Muscle layer of colon (tissue), 2 donors: Measurements from ENCODE around the gene SHROOM2.

Experiments used
- H3K27ac ChIP-seq: one replicate; pipeline ENCODE4 v1.7.0; 2013; ENCODE audit warnings: low read depth, mild to moderate bottlenecking, low read length, moderate library complexity
- H3K27me3 ChIP-seq, 2 donors: one replicate each; pipeline ENCODE4 v1.7.0; 2013; ENCODE audit warnings: low read length in 2 of 2, mild to moderate bottlenecking in 2 of 2; ENCODE audit not compliant: insufficient read depth in 2 of 2, control insufficient read depth in 1 of 2
- H3K36me3 ChIP-seq: one replicate; pipeline ENCODE4 v1.7.0; 2013; ENCODE audit warnings: mild to moderate bottlenecking, low read length; ENCODE audit not compliant: insufficient read depth
- H3K4me1 ChIP-seq: one replicate; pipeline ENCODE4 v1.7.0; 2013; ENCODE audit warnings: mild to moderate bottlenecking, low read length; ENCODE audit not compliant: insufficient read depth
- H3K4me3 ChIP-seq, 2 donors: one replicate each; pipeline ENCODE4 v1.7.0; 2013; ENCODE audit warnings: low read length in 2 of 2, low read depth in 1 of 2, mild to moderate bottlenecking in 1 of 2, moderate library complexity in 1 of 2
- H3K9ac ChIP-seq: one replicate; pipeline ENCODE4 v1.7.0; 2013; ENCODE audit warnings: low read length
- H3K9me3 ChIP-seq: one replicate; pipeline ENCODE4 v1.7.0; 2013; ENCODE audit warnings: mild to moderate bottlenecking, low read length
- donor health status: abdominal sarcoma.
- donor health status: Adenocarcinoma of cecum.

Gene SHROOM2

GRCh38 chrX:9867753-9868152 is 81.5 kb downstream of the SHROOM2 start:
- Histone ChIP-seq H3K9ac (no peak overlapping the region), H3K9me3 (no peaks in the 10 kb centered on the region), H3K36me3 (no peaks in the 10 kb centered on the region), H3K4me1 (no peaks in the 10 kb centered on the region), H3K27ac (no peak overlapping the region), H3K27me3 (peaks cover 0 to 3% of the 10 kb centered on the region in 2 donors), H3K4me3 (no peak overlapping the region)

- H3K9ac ChIP-seq = no peak overlapping the region
- H3K27ac ChIP-seq = no peak overlapping the region
- H3K4me3 ChIP-seq = no peak overlapping the region
- H3K4me1 ChIP-seq = no peaks in the 10 kb centered on the region
- no peaks in the 10 kb centered on the region for H3K36me3 ChIP-seq
- peaks cover 0 to 2% of the 10 kb centered on the region in 2 donors for H3K27me3 ChIP-seq
- no peaks in the 10 kb centered on the region for H3K9me3 ChIP-seq
Observed at GRCh38 chrX:9871701-9872268, 85.6 kb downstream of the SHROOM2 start.

GRCh38 chrX:9873360-9873759 is 87.1 kb downstream of the SHROOM2 start:
- Histone ChIP-seq H3K27ac (no peak overlapping the region), H3K4me3 (no peak overlapping the region), H3K4me1 (no peaks in the 10 kb centered on the region), H3K9me3 (no peaks in the 10 kb centered on the region), H3K27me3 (no peaks in the 10 kb centered on the region), H3K36me3 (no peaks in the 10 kb centered on the region), H3K9ac (no peak overlapping the region)

- no peaks in the 10 kb centered on the region for H3K36me3 ChIP-seq
- H3K4me1 ChIP-seq = no peaks in the 10 kb centered on the region
- H3K27me3 ChIP-seq = no peaks in the 10 kb centered on the region
- no peak overlapping the region for H3K9ac ChIP-seq
- no peaks in the 10 kb centered on the region for H3K9me3 ChIP-seq
- no peak overlapping the region for H3K4me3 ChIP-seq
- no peak overlapping the region for H3K27ac ChIP-seq
Observed at GRCh38 chrX:9873952-9874351, 87.7 kb downstream of the SHROOM2 start.

GRCh38 chrX:9874483-9874882 is 88.3 kb downstream of the SHROOM2 start:
- Histone ChIP-seq H3K27me3 (no peaks in the 10 kb centered on the region), H3K4me1 (no peaks in the 10 kb centered on the region), H3K27ac (no peak overlapping the region), H3K4me3 (no peak overlapping the region), H3K9ac (no peak overlapping the region), H3K36me3 (no peaks in the 10 kb centered on the region), H3K9me3 (no peaks in the 10 kb centered on the region)

GRCh38 chrX:9875801-9876200 is 89.6 kb downstream of the SHROOM2 start:
- H3K4me3 ChIP-seq = no peak overlapping the region
- no peak overlapping the region for H3K27ac ChIP-seq
- no peaks in the 10 kb centered on the region for H3K27me3 ChIP-seq
- no peak overlapping the region for H3K9ac ChIP-seq
- H3K9me3 ChIP-seq = no peaks in the 10 kb centered on the region
- no peaks in the 10 kb centered on the region for H3K4me1 ChIP-seq
- H3K36me3 ChIP-seq = no peaks in the 10 kb centered on the region

GRCh38 chrX:9876201-9876600 is 90.0 kb downstream of the SHROOM2 start:
- Histone ChIP-seq H3K27me3 (no peaks in the 10 kb centered on the region), H3K4me3 (no peak overlapping the region), H3K27ac (no peak overlapping the region), H3K9ac (no peak overlapping the region), H3K4me1 (no peaks in the 10 kb centered on the region), H3K9me3 (no peaks in the 10 kb centered on the region), H3K36me3 (no peaks in the 10 kb centered on the region)

- no peaks in the 10 kb centered on the region for H3K27me3 ChIP-seq
- no peak overlapping the region for H3K27ac ChIP-seq
- no peaks in the 10 kb centered on the region for H3K4me1 ChIP-seq
- H3K9me3 ChIP-seq = no peaks in the 10 kb centered on the region
- no peaks in the 10 kb centered on the region for H3K36me3 ChIP-seq
- no peak overlapping the region for H3K4me3 ChIP-seq
- no peak overlapping the region for H3K9ac ChIP-seq
Observed at GRCh38 chrX:9878146-9878820, 92.1 kb downstream of the SHROOM2 start.

GRCh38 chrX:9880237-9880636 is 94.0 kb downstream of the SHROOM2 start:
- Histone ChIP-seq H3K36me3 (no peaks in the 10 kb centered on the region), H3K9ac (no peak overlapping the region), H3K9me3 (no peaks in the 10 kb centered on the region), H3K4me3 (no peak overlapping the region), H3K4me1 (no peaks in the 10 kb centered on the region), H3K27me3 (no peaks in the 10 kb centered on the region), H3K27ac (no peak overlapping the region)

GRCh38 chrX:9880870-9881269 is 94.6 kb downstream of the SHROOM2 start:
- no peaks in the 10 kb centered on the region for H3K36me3 ChIP-seq
- H3K27ac ChIP-seq = no peak overlapping the region
- no peak overlapping the region for H3K4me3 ChIP-seq
- no peaks in the 10 kb centered on the region for H3K27me3 ChIP-seq
- no peak overlapping the region for H3K9ac ChIP-seq
- H3K4me1 ChIP-seq = no peaks in the 10 kb centered on the region
- H3K9me3 ChIP-seq = no peaks in the 10 kb centered on the region

- Histone ChIP-seq H3K27ac (no peak overlapping the region), H3K9me3 (no peaks in the 10 kb centered on the region), H3K4me1 (no peaks in the 10 kb centered on the region), H3K36me3 (no peaks in the 10 kb centered on the region), H3K9ac (no peak overlapping the region), H3K27me3 (peaks cover 0 to 4% of the 10 kb centered on the region in 2 donors), H3K4me3 (no peak overlapping the region)
Observed at GRCh38 chrX:9882669-9883446, 96.6 kb downstream of the SHROOM2 start.
